NCI-H1092 (cell line): ENCODE measurements around the gene TPM1.

Source experiments
- DNase-seq: peaks from one replicate; lab custom pipeline; 2025; lab: John Stamatoyannopoulos, UW

Gene TPM1

GRCh38 chr15:63054985-63055384, 12.4 kb downstream of the TPM1 start:
- no peak for DNase-seq

GRCh38 chr15:63056829-63057228, 14.3 kb downstream of the TPM1 start:
- DNase-seq = no peak

GRCh38 chr15:63057468-63058345, 15.2 kb downstream of the TPM1 start:
- DNase-seq = no peak

GRCh38 chr15:63059075-63059474, 16.5 kb downstream of the TPM1 start:
- no peak for DNase-seq

GRCh38 chr15:63059573-63060216, 17.1 kb downstream of the TPM1 start:
- no peak for DNase-seq

- DNase-seq = no peak
These were observed 18.2 kb downstream of the TPM1 start for GRCh38 chr15:63060699-63061098.

GRCh38 chr15:63061975-63062374, 19.4 kb downstream of the TPM1 start:
- DNase-seq = no peak

GRCh38 chr15:63063164-63063756, 20.7 kb downstream of the TPM1 start:
- no peak for DNase-seq

- no peak for DNase-seq
These were observed 21.4 kb downstream of the TPM1 start for GRCh38 chr15:63063877-63064409.

- no peak for DNase-seq
These were observed 23.0 kb downstream of the TPM1 start for GRCh38 chr15:63065262-63066221.

- DNase-seq = no peak
These were observed 23.7 kb downstream of the TPM1 start for GRCh38 chr15:63066272-63066671.

- DNase-seq = no peak
These were observed 24.8 kb downstream of the TPM1 start for GRCh38 chr15:63067306-63067705.

GRCh38 chr15:63067976-63068743, 25.6 kb downstream of the TPM1 start:
- no peak for DNase-seq

- no peak for DNase-seq
These were observed 27.1 kb downstream of the TPM1 start for GRCh38 chr15:63069616-63070090.

- no peak for DNase-seq
These were observed 28.2 kb downstream of the TPM1 start for GRCh38 chr15:63070681-63071129.

GRCh38 chr15:63071288-63071909, 28.9 kb downstream of the TPM1 start:
- no peak for DNase-seq

- no peak for DNase-seq
These were observed 29.6 kb downstream of the TPM1 start for GRCh38 chr15:63072023-63072650.

GRCh38 chr15:63072809-63073277, 30.3 kb downstream of the TPM1 start:
- DNase-seq = no peak

- no peak for DNase-seq
These were observed 31.1 kb downstream of the TPM1 start for GRCh38 chr15:63073497-63074172.
